K562 (cell line): ENCODE results near the gene PPHLN1. TPM values are rescaled to one million over a fixed set of nuclear protein-coding genes. Genes with fewer than 3 reads are reported as not detected.

Experiments
- DMBX1 ChIP-seq: fragments of 250-450 bp; sonication (Bioruptor Pico); IDR thresholded peaks from 2 replicates; pipeline ENCODE4 v1.8.0; 2022; ENCODE audit warnings: inconsistent platforms, mild to moderate bottlenecking, moderate library complexity, borderline replicate concordance
- MAFG ChIP-seq: fragments of 450-650 bp; conservative IDR thresholded peaks from 2 replicates; pipeline ENCODE4 v1.6.1; 2016; ENCODE audit warnings: missing genetic modification characterization, missing compliant biosample characterization
- MTA3 ChIP-seq: fragments of 450-650 bp; formaldehyde crosslinking; IDR thresholded peaks from 2 replicates; pipeline ENCODE4 v1.6.1; 2017; ENCODE audit warnings: mild to moderate bottlenecking, borderline replicate concordance
- MYNN ChIP-seq, 2 experiments: sonication (generic); formaldehyde crosslinking in 1 of 2; IDR thresholded peaks; 2 replicates each; pipeline versions ENCODE4 v1.5.0 to v1.6.1; 2016 to 2020; ENCODE audit warnings: antibody characterized with exemption in 1 of 2, missing genetic modification reagents in 1 of 2
- PTTG1 ChIP-seq: fragments of 450-650 bp; IDR thresholded peaks from 2 replicates; pipeline ENCODE4 v1.6.1; 2016; ENCODE audit warnings: low read depth, mild to moderate bottlenecking, missing genetic modification characterization, missing compliant biosample characterization
- RBM14 ChIP-seq: fragments of 200-400 bp; formaldehyde crosslinking; IDR thresholded peaks from 2 replicates; pipeline ENCODE4 v1.6.1; 2018; ENCODE audit warnings: low read depth, mild to moderate bottlenecking, low read length, moderate library complexity, borderline replicate concordance; ENCODE audit not compliant: insufficient read depth
- RFX5 ChIP-seq: IDR thresholded peaks from 2 replicates; pipeline ENCODE4 v1.6.1; 2011; ENCODE audit warnings: low read depth, mild to moderate bottlenecking, improper control_type of control experiment, low read length
- polyA plus RNA-seq, 8 experiments: library from polyadenylated mRNA; depleted of rRNA in 4 of 8; stranded (reverse) in 5 of 8; unstranded in 3 of 8; fragments of >200 nt; fragmentation: Nextera tagmentation in 2 of 8; fragmentation: Illumina TruSeq in 1 of 8; extraction: Ambion mirVana in 2 of 8; extraction: Trizol in 1 of 8; gene quantifications; 2 replicates each; pipeline versions ENCODE4 v1.2.1 to v1.2.3, GENCODE V29; 2011 to 2014; ENCODE audit warnings: inconsistent platforms in 1 of 8, missing spikeins in 1 of 8
- total RNA-seq, 7 experiments: library from RNA; depleted of rRNA in 6 of 7; stranded (reverse); fragments of >200 nt in 6 of 7; fragmentation: Illumina TruSeq in 2 of 7; extraction: Trizol in 2 of 7; gene quantifications; 2 replicates each; pipeline versions ENCODE4 v1.2.1 to v1.2.3, GENCODE V29; 2011 to 2021; ENCODE audit warnings: low replicate concordance in 1 of 7
- TF ChIP-seq, protein P1 (sequence below), 2 experiments: IDR thresholded peaks; 2 replicates each; pipeline ENCODE4 v1.6.1; 2011; ENCODE audit warnings: borderline replicate concordance in 1 of 2, control low read depth in 1 of 2, low read depth in 1 of 2, low read length in 1 of 2, mild to moderate bottlenecking in 1 of 2, mixed read lengths in 1 of 2, moderate library complexity in 1 of 2; ENCODE audit not compliant: insufficient read depth in 1 of 2, insufficient read length in 1 of 2, poor library complexity in 1 of 2, severe bottlenecking in 1 of 2; ENCODE audit errors: extremely low read depth in 1 of 2
- TF ChIP-seq, protein P2 (sequence below): fragments of 150-350 bp; IDR thresholded peaks from 2 replicates; pipeline ENCODE4 v1.6.1; 2014; ENCODE audit warnings: low read depth, mild to moderate bottlenecking, low read length, borderline replicate concordance
- TF ChIP-seq, protein P3 (sequence below): fragments of 450-650 bp; IDR thresholded peaks from 2 replicates; pipeline ENCODE4 v1.6.1; 2016; ENCODE audit warnings: mild to moderate bottlenecking, moderate library complexity

Gene PPHLN1
- total and polyA plus RNA-seq, 9 of the 15 experiments (the other 6 are each of a cell fraction or from before 2014, with no cell fraction given): 66.3 to 112 (median 93.6) TPM

DNA sequence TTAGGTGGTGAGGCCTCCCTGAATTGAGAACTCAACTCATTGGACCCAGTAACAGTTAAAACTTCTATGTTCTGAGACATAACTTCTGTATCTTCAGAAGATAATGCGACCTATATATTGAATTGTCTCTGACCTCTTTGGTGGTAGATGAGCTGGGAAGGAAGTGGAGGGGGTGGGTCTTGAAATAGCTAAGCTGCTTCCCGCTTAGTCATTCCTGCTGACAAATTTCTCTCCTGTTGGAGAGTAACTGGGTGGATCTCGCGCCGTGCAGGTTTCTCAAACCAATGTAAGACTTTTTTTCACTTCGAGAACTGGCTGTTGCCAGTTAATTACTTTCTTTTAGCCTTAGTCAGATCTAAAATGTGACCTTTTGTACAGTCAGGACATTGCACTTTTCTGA, 100.8 kb downstream of the PPHLN1 start (continued):
- TF ChIP-seq, protein P1, sequence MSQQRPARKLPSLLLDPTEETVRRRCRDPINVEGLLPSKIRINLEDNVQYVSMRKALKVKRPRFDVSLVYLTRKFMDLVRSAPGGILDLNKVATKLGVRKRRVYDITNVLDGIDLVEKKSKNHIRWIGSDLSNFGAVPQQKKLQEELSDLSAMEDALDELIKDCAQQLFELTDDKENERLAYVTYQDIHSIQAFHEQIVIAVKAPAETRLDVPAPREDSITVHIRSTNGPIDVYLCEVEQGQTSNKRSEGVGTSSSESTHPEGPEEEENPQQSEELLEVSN (IDR thresholded peaks at IDR 0.05; ENCODE audit: borderline replicate concordance in 1 of 2, extremely low read depth in 1 of 2, insufficient read depth in 1 of 2, insufficient read length in 1 of 2, low read depth in 1 of 2, low read length in 1 of 2, poor library complexity in 1 of 2, severe bottlenecking in 1 of 2): no peak
- TF ChIP-seq RFX5: no peak
- TF ChIP-seq, protein P2, sequence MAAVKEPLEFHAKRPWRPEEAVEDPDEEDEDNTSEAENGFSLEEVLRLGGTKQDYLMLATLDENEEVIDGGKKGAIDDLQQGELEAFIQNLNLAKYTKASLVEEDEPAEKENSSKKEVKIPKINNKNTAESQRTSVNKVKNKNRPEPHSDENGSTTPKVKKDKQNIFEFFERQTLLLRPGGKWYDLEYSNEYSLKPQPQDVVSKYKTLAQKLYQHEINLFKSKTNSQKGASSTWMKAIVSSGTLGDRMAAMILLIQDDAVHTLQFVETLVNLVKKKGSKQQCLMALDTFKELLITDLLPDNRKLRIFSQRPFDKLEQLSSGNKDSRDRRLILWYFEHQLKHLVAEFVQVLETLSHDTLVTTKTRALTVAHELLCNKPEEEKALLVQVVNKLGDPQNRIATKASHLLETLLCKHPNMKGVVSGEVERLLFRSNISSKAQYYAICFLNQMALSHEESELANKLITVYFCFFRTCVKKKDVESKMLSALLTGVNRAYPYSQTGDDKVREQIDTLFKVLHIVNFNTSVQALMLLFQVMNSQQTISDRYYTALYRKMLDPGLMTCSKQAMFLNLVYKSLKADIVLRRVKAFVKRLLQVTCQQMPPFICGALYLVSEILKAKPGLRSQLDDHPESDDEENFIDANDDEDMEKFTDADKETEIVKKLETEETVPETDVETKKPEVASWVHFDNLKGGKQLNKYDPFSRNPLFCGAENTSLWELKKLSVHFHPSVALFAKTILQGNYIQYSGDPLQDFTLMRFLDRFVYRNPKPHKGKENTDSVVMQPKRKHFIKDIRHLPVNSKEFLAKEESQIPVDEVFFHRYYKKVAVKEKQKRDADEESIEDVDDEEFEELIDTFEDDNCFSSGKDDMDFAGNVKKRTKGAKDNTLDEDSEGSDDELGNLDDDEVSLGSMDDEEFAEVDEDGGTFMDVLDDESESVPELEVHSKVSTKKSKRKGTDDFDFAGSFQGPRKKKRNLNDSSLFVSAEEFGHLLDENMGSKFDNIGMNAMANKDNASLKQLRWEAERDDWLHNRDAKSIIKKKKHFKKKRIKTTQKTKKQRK: no peak
- peak; percentile 84 for TF ChIP-seq MAFG (tag)
- no peak for TF ChIP-seq MYNN (IDR thresholded peaks at IDR 0.05)
- no peak for TF ChIP-seq MYNN (CRISPR knock-in tag; IDR thresholded peaks at IDR 0.05)
- no peak for TF ChIP-seq PTTG1 (tag)
- TF ChIP-seq, protein P3, sequence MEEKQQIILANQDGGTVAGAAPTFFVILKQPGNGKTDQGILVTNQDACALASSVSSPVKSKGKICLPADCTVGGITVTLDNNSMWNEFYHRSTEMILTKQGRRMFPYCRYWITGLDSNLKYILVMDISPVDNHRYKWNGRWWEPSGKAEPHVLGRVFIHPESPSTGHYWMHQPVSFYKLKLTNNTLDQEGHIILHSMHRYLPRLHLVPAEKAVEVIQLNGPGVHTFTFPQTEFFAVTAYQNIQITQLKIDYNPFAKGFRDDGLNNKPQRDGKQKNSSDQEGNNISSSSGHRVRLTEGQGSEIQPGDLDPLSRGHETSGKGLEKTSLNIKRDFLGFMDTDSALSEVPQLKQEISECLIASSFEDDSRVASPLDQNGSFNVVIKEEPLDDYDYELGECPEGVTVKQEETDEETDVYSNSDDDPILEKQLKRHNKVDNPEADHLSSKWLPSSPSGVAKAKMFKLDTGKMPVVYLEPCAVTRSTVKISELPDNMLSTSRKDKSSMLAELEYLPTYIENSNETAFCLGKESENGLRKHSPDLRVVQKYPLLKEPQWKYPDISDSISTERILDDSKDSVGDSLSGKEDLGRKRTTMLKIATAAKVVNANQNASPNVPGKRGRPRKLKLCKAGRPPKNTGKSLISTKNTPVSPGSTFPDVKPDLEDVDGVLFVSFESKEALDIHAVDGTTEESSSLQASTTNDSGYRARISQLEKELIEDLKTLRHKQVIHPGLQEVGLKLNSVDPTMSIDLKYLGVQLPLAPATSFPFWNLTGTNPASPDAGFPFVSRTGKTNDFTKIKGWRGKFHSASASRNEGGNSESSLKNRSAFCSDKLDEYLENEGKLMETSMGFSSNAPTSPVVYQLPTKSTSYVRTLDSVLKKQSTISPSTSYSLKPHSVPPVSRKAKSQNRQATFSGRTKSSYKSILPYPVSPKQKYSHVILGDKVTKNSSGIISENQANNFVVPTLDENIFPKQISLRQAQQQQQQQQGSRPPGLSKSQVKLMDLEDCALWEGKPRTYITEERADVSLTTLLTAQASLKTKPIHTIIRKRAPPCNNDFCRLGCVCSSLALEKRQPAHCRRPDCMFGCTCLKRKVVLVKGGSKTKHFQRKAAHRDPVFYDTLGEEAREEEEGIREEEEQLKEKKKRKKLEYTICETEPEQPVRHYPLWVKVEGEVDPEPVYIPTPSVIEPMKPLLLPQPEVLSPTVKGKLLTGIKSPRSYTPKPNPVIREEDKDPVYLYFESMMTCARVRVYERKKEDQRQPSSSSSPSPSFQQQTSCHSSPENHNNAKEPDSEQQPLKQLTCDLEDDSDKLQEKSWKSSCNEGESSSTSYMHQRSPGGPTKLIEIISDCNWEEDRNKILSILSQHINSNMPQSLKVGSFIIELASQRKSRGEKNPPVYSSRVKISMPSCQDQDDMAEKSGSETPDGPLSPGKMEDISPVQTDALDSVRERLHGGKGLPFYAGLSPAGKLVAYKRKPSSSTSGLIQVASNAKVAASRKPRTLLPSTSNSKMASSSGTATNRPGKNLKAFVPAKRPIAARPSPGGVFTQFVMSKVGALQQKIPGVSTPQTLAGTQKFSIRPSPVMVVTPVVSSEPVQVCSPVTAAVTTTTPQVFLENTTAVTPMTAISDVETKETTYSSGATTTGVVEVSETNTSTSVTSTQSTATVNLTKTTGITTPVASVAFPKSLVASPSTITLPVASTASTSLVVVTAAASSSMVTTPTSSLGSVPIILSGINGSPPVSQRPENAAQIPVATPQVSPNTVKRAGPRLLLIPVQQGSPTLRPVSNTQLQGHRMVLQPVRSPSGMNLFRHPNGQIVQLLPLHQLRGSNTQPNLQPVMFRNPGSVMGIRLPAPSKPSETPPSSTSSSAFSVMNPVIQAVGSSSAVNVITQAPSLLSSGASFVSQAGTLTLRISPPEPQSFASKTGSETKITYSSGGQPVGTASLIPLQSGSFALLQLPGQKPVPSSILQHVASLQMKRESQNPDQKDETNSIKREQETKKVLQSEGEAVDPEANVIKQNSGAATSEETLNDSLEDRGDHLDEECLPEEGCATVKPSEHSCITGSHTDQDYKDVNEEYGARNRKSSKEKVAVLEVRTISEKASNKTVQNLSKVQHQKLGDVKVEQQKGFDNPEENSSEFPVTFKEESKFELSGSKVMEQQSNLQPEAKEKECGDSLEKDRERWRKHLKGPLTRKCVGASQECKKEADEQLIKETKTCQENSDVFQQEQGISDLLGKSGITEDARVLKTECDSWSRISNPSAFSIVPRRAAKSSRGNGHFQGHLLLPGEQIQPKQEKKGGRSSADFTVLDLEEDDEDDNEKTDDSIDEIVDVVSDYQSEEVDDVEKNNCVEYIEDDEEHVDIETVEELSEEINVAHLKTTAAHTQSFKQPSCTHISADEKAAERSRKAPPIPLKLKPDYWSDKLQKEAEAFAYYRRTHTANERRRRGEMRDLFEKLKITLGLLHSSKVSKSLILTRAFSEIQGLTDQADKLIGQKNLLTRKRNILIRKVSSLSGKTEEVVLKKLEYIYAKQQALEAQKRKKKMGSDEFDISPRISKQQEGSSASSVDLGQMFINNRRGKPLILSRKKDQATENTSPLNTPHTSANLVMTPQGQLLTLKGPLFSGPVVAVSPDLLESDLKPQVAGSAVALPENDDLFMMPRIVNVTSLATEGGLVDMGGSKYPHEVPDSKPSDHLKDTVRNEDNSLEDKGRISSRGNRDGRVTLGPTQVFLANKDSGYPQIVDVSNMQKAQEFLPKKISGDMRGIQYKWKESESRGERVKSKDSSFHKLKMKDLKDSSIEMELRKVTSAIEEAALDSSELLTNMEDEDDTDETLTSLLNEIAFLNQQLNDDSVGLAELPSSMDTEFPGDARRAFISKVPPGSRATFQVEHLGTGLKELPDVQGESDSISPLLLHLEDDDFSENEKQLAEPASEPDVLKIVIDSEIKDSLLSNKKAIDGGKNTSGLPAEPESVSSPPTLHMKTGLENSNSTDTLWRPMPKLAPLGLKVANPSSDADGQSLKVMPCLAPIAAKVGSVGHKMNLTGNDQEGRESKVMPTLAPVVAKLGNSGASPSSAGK: peak; percentile 39; the same call in 1 of the 2 replicates
- peak; percentile 27; the same call in 1 of the 2 replicates for TF ChIP-seq DMBX1
- no peak for TF ChIP-seq RBM14
- TF ChIP-seq MTA3: no peak
